H1 (cell line): ENCODE measurements around the gene SFMBT2. TPM values are rescaled to one million over a fixed set of nuclear protein-coding genes. Genes with fewer than 3 reads are reported as not detected.

ENCODE experiments used
- BACH1 ChIP-seq: IDR thresholded peaks from 2 replicates; pipeline ENCODE4 v1.6.1; 2012; ENCODE audit warnings: low read length, improper control_type of control experiment
- CTBP2 ChIP-seq: IDR thresholded peaks from 2 replicates; pipeline ENCODE4 v1.7.0; 2011; ENCODE audit warnings: borderline replicate concordance, mild to moderate bottlenecking, moderate library complexity, mixed read lengths, low read length; ENCODE audit not compliant: insufficient read depth, insufficient read length
- EP300 ChIP-seq, 2 experiments: IDR thresholded peaks; 1 replicate in 1 of 2; 2 replicates in 1 of 2; pipeline ENCODE4 v1.6.1; 2011 to 2012; ENCODE audit warnings: low read depth in 2 of 2, low read length in 2 of 2, mild to moderate bottlenecking in 2 of 2, borderline replicate concordance in 1 of 2, inconsistent platforms in 1 of 2, moderate library complexity in 1 of 2
- JUN ChIP-seq: IDR thresholded peaks from 2 replicates; pipeline ENCODE4 v1.6.1; 2011; ENCODE audit warnings: low read depth, mild to moderate bottlenecking, improper control_type of control experiment, low read length
- TCF12 ChIP-seq: IDR thresholded peaks from 2 replicates; pipeline ENCODE4 v1.6.1; 2011; ENCODE audit warnings: low read depth, mild to moderate bottlenecking, low read length
- polyA plus RNA-seq, 7 experiments: library from polyadenylated mRNA; depleted of rRNA in 3 of 7; stranded (reverse) in 5 of 7; unstranded in 2 of 7; fragments of >200 nt in 5 of 7; fragments of 200-250 nt in 2 of 7; gene quantifications; 1 replicate in 5 of 7; 2 replicates in 1 of 7; 4 replicates in 1 of 7; pipeline versions ENCODE4 v1.2.1 to v1.2.3, GENCODE V29; 2011 to 2013; ENCODE audit warnings: missing spikeins in 2 of 7, mixed read lengths in 2 of 7
- total RNA-seq: library from RNA; stranded (reverse); fragmentation: NEBNext Ultra II Directional; extraction: Animal tissue kit (Norgen Biotek cat#: 25700); gene quantifications from 2 replicates; pipeline ENCODE4 v1.2.1, GENCODE V29; 2021
- TF ChIP-seq, protein P1 (sequence below): fragments of 300-600 bp; sonication (generic); IDR thresholded peaks from 2 replicates; pipeline ENCODE4 v1.7.1; 2012; ENCODE audit warnings: low read length, moderate library complexity, mild to moderate bottlenecking, inconsistent platforms; ENCODE audit not compliant: insufficient replicate concordance
- TF ChIP-seq, protein P2 (sequence below), 3 experiments: IDR thresholded peaks; 1 replicate in 2 of 3; 2 replicates in 1 of 3; pipeline versions ENCODE4 v1.5.1 to v1.6.1; 2011; ENCODE audit warnings: low read length in 3 of 3, mild to moderate bottlenecking in 3 of 3, inconsistent platforms in 2 of 3, low read depth in 1 of 3, moderate library complexity in 1 of 3; ENCODE audit not compliant: insufficient read depth in 1 of 3; ENCODE audit errors: control extremely low read depth in 1 of 3

The SFMBT2 gene
- total and polyA plus RNA-seq, 2 of the 8 experiments (the other 6 are each of a cell fraction or from before 2014, with no cell fraction given), result 2.9 to 11.0 TPM

DNA sequence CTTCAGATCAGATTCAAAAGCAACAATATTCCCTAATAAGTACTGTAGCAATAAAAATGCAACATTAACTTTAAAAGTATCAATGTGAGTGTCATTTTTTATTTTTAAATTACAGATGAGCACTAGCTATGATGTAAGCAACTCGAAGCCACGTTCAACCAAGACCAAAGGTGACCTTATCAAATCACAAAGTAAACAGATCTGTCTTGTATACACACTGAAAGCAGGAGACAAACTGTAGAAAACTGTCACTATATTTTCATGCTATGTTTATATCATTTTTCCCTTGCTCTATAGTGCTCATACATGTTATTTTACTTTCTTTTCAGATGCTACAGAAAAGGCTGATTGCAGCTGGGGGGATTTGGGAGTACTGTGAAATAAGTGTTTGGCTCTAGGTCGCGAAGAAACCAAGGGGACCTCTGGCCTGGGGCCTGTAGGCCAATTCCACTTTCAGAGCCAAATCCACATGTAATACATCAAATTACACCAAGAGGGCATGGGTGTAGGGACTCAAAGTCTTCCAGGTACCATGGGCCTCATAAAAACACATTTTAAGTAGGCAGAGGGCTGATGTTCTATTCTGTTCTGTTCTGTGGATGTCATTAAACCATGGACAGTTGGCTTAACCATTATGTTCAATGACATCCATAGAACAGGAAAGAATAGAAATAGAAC lies 245.2 kb downstream of the SFMBT2 start (continued):
- TF ChIP-seq, protein P1, sequence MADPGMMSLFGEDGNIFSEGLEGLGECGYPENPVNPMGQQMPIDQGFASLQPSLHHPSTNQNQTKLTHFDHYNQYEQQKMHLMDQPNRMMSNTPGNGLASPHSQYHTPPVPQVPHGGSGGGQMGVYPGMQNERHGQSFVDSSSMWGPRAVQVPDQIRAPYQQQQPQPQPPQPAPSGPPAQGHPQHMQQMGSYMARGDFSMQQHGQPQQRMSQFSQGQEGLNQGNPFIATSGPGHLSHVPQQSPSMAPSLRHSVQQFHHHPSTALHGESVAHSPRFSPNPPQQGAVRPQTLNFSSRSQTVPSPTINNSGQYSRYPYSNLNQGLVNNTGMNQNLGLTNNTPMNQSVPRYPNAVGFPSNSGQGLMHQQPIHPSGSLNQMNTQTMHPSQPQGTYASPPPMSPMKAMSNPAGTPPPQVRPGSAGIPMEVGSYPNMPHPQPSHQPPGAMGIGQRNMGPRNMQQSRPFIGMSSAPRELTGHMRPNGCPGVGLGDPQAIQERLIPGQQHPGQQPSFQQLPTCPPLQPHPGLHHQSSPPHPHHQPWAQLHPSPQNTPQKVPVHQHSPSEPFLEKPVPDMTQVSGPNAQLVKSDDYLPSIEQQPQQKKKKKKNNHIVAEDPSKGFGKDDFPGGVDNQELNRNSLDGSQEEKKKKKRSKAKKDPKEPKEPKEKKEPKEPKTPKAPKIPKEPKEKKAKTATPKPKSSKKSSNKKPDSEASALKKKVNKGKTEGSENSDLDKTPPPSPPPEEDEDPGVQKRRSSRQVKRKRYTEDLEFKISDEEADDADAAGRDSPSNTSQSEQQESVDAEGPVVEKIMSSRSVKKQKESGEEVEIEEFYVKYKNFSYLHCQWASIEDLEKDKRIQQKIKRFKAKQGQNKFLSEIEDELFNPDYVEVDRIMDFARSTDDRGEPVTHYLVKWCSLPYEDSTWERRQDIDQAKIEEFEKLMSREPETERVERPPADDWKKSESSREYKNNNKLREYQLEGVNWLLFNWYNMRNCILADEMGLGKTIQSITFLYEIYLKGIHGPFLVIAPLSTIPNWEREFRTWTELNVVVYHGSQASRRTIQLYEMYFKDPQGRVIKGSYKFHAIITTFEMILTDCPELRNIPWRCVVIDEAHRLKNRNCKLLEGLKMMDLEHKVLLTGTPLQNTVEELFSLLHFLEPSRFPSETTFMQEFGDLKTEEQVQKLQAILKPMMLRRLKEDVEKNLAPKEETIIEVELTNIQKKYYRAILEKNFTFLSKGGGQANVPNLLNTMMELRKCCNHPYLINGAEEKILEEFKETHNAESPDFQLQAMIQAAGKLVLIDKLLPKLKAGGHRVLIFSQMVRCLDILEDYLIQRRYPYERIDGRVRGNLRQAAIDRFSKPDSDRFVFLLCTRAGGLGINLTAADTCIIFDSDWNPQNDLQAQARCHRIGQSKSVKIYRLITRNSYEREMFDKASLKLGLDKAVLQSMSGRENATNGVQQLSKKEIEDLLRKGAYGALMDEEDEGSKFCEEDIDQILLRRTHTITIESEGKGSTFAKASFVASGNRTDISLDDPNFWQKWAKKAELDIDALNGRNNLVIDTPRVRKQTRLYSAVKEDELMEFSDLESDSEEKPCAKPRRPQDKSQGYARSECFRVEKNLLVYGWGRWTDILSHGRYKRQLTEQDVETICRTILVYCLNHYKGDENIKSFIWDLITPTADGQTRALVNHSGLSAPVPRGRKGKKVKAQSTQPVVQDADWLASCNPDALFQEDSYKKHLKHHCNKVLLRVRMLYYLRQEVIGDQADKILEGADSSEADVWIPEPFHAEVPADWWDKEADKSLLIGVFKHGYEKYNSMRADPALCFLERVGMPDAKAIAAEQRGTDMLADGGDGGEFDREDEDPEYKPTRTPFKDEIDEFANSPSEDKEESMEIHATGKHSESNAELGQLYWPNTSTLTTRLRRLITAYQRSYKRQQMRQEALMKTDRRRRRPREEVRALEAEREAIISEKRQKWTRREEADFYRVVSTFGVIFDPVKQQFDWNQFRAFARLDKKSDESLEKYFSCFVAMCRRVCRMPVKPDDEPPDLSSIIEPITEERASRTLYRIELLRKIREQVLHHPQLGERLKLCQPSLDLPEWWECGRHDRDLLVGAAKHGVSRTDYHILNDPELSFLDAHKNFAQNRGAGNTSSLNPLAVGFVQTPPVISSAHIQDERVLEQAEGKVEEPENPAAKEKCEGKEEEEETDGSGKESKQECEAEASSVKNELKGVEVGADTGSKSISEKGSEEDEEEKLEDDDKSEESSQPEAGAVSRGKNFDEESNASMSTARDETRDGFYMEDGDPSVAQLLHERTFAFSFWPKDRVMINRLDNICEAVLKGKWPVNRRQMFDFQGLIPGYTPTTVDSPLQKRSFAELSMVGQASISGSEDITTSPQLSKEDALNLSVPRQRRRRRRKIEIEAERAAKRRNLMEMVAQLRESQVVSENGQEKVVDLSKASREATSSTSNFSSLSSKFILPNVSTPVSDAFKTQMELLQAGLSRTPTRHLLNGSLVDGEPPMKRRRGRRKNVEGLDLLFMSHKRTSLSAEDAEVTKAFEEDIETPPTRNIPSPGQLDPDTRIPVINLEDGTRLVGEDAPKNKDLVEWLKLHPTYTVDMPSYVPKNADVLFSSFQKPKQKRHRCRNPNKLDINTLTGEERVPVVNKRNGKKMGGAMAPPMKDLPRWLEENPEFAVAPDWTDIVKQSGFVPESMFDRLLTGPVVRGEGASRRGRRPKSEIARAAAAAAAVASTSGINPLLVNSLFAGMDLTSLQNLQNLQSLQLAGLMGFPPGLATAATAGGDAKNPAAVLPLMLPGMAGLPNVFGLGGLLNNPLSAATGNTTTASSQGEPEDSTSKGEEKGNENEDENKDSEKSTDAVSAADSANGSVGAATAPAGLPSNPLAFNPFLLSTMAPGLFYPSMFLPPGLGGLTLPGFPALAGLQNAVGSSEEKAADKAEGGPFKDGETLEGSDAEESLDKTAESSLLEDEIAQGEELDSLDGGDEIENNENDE, result no peak
- no peak for TF ChIP-seq EP300 (IDR thresholded peaks at IDR 0.05; ENCODE audit: borderline replicate concordance in 1 of 2, low read depth in 2 of 2, low read length in 2 of 2)
- TF ChIP-seq JUN, result no peak
- no peak for TF ChIP-seq TCF12
- TF ChIP-seq, protein P2, sequence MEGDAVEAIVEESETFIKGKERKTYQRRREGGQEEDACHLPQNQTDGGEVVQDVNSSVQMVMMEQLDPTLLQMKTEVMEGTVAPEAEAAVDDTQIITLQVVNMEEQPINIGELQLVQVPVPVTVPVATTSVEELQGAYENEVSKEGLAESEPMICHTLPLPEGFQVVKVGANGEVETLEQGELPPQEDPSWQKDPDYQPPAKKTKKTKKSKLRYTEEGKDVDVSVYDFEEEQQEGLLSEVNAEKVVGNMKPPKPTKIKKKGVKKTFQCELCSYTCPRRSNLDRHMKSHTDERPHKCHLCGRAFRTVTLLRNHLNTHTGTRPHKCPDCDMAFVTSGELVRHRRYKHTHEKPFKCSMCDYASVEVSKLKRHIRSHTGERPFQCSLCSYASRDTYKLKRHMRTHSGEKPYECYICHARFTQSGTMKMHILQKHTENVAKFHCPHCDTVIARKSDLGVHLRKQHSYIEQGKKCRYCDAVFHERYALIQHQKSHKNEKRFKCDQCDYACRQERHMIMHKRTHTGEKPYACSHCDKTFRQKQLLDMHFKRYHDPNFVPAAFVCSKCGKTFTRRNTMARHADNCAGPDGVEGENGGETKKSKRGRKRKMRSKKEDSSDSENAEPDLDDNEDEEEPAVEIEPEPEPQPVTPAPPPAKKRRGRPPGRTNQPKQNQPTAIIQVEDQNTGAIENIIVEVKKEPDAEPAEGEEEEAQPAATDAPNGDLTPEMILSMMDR (IDR thresholded peaks at IDR 0.05; ENCODE audit: control extremely low read depth in 1 of 3, insufficient read depth in 1 of 3, low read depth in 1 of 3, low read length in 3 of 3), result no peak
- no peak for TF ChIP-seq BACH1
- no peak for TF ChIP-seq CTBP2
